HepG2 (cell line): ENCODE data around the gene ZNF507. TPM values are rescaled to one million over a fixed set of nuclear protein-coding genes. Genes with fewer than 3 reads are reported as not detected.

ENCODE experiments used
- ATAC-seq: fragments of 200-7000 bp; cut with Tn5 transposase; 3 replicates; pipeline ENCODE4 v1.9.1; 2020; ENCODE audit warnings: mild to moderate bottlenecking, moderate library complexity
- BruUV-seq: library from RNA; stranded (reverse); fragments of 400-500 nt; replicated peaks from 2 replicates; lab custom pipeline; 2021; lab: Mats Ljungman, UMichigan
- CTCF ChIA-PET: fragments of 300-600 bp; formaldehyde crosslinking; extraction: SDS; loops from one replicate; lab custom pipeline; 2021; ENCODE audit warnings: low total read pairs, inconsistent platforms, low intra/inter-chr PET ratio; lab: Yijun Ruan, JAX
- POLR2A ChIA-PET: fragments of 350-600 bp; sonication (Branson Sonifier 250); formaldehyde crosslinking; loops from one replicate; lab custom pipeline; 2020; ENCODE audit warnings: antibody characterized with exemption, inconsistent platforms; lab: Yijun Ruan, JAX
- DNase-seq: peaks from one replicate; pipeline ENCODE4 v3.0.0-alpha.2; 2015; ENCODE audit warnings: low spot score
- FAIRE-seq: peaks from 3 replicates; lab custom pipeline; 2011; peaks lifted over from hg19 to GRCh38; lab: Jason Lieb, UNC
- H2AFZ ChIP-seq: one replicate; pipeline ENCODE4 v1.6.1; 2011; ENCODE audit warnings: low read length, inconsistent platforms
- H3K27ac ChIP-seq: fragments of 300-600 bp; 3 replicates; pipeline ENCODE4 v1.8.0; 2011; ENCODE audit warnings: mixed run types, mild to moderate bottlenecking, mixed read lengths, low read length, inconsistent platforms; ENCODE audit not compliant: insufficient read depth; ENCODE audit errors: extremely low read length
- H3K27me3 ChIP-seq, 2 experiments: fragments of 200-600 bp in 1 of 2; 2 replicates in 1 of 2; 3 replicates in 1 of 2; pipeline versions ENCODE4 v1.6.0 to v1.8.0; 2011; ENCODE audit warnings: low read length in 2 of 2, mild to moderate bottlenecking in 2 of 2, moderate library complexity in 2 of 2, inconsistent platforms in 1 of 2; ENCODE audit not compliant: insufficient read depth in 2 of 2, control insufficient read depth in 1 of 2
- H3K36me3 ChIP-seq, 2 experiments: fragments of 200-600 bp in 1 of 2; replicated peaks in 1 of 2; 2 replicates in 1 of 2; 3 replicates in 1 of 2; pipeline versions ENCODE4 v1.5.1 to v1.8.0; 2011; ENCODE audit warnings: low read length in 2 of 2, inconsistent platforms in 1 of 2; ENCODE audit not compliant: insufficient read depth in 2 of 2, control insufficient read depth in 1 of 2
- H3K4me1 ChIP-seq: 2 replicates; pipeline ENCODE4 v1.5.1; 2012; ENCODE audit warnings: low read length, inconsistent platforms; ENCODE audit not compliant: insufficient read depth
- H3K4me2 ChIP-seq: 2 replicates; pipeline ENCODE4 v1.6.0; 2011; ENCODE audit warnings: low read depth, low read length, inconsistent platforms
- H3K4me3 ChIP-seq, 3 experiments: fragments of 200-600 bp in 1 of 3; sonication (generic), shearing (Covaris generic) in 1 of 3; replicated peaks in 1 of 3; 2 replicates each; pipeline ENCODE4 v1.5.1; 2011 to 2016; ENCODE audit warnings: low read length in 3 of 3, inconsistent platforms in 2 of 3, low read depth in 2 of 3, mild to moderate bottlenecking in 2 of 3, control low read depth in 1 of 3, mixed read lengths in 1 of 3; ENCODE audit not compliant: insufficient read depth in 1 of 3
- H3K79me2 ChIP-seq: one replicate; pipeline ENCODE4 v1.6.1; 2011; ENCODE audit warnings: low read length, inconsistent platforms; ENCODE audit not compliant: insufficient read depth
- H3K9ac ChIP-seq: 2 replicates; pipeline ENCODE4 v1.6.0; 2011; ENCODE audit warnings: mild to moderate bottlenecking, low read depth, low read length, inconsistent platforms; ENCODE audit not compliant: insufficient read depth
- H3K9me3 ChIP-seq: 2 replicates; pipeline ENCODE4 v1.5.1; 2012; ENCODE audit warnings: mild to moderate bottlenecking, low read length
- H4K20me1 ChIP-seq: 2 replicates; pipeline ENCODE4 v1.6.0; 2011; ENCODE audit warnings: inconsistent platforms, mild to moderate bottlenecking, low read length, moderate library complexity; ENCODE audit not compliant: insufficient read depth
- CBX2 ChIP-seq, 2 experiments: fragments of 200-600 bp in 1 of 2; sonication (generic); formaldehyde crosslinking in 1 of 2; IDR thresholded peaks; 2 replicates each; pipeline versions ENCODE4 v1.7.0 to v1.8.1; 2018 to 2022; ENCODE audit warnings: low read depth in 2 of 2, low read length in 1 of 2, mild to moderate bottlenecking in 1 of 2, missing genetic modification reagents in 1 of 2
- HIVEP1 ChIP-seq: sonication (generic); formaldehyde crosslinking; IDR thresholded peaks from 2 replicates; pipeline ENCODE4 v1.4.0; 2020; ENCODE audit warnings: mild to moderate bottlenecking, missing genetic modification reagents
- KDM5B ChIP-seq: sonication (generic); formaldehyde crosslinking; IDR thresholded peaks from 2 replicates; pipeline ENCODE4 v1.4.0; 2020; ENCODE audit warnings: missing genetic modification reagents, mild to moderate bottlenecking, borderline replicate concordance
- THAP11 ChIP-seq: IDR thresholded peaks from 2 replicates; pipeline ENCODE4 v1.6.1; 2016; ENCODE audit warnings: missing biosample characterization, missing genetic modification reagents
- ZMYM3 ChIP-seq: sonication (generic); formaldehyde crosslinking; IDR thresholded peaks from 2 replicates; pipeline ENCODE4 v1.5.1; 2020; ENCODE audit warnings: mild to moderate bottlenecking, missing genetic modification reagents
- WGBS: methylation state at CpG from one replicate; pipeline ENCODE4 v1.1.6; 2017; ENCODE audit warnings: low lambda C conversion rate; 5-methylcytosine and 5-hydroxymethylcytosine counted together
- in situ Hi-C: cut with HindIII; loops from 2 replicates; pipeline ENCODE4 v1.10.0; 2017; ENCODE audit warnings: low pct_unique_long_range_greater_than_20kb; ENCODE audit not compliant: extremely low pct_ligation_motif_present
- intact Hi-C: fragments of 100-400 bp; cut with micrococcal nuclease; formaldehyde crosslinking; loops from one replicate; pipeline ENCODE4 v1.10.0; 2022; ENCODE audit not compliant: unreplicated experiment
- polyA plus RNA-seq, 8 experiments: library from polyadenylated mRNA; depleted of rRNA in 3 of 8; stranded (reverse) in 7 of 8; unstranded in 1 of 8; fragments of >200 nt; fragmentation: Illumina TruSeq in 4 of 8; extraction: Trizol in 4 of 8; gene quantifications; 2 replicates each; pipeline versions ENCODE4 v1.2.1 to v1.2.3, GENCODE V29; 2011 to 2016; ENCODE audit warnings: low read depth in 4 of 8, missing spikeins in 1 of 8, mixed read lengths in 1 of 8; ENCODE audit not compliant: insufficient read depth in 1 of 8
- total RNA-seq, 5 experiments: library from RNA; depleted of rRNA; stranded (reverse); fragments of >200 nt; fragmentation: Illumina TruSeq; extraction: Trizol; gene quantifications; 2 replicates each; pipeline ENCODE4 v1.2.3, GENCODE V29; 2016; ENCODE audit warnings: low read depth in 1 of 5
- TF ChIP-seq, protein P1 (sequence below): sonication (generic); formaldehyde crosslinking; IDR thresholded peaks from 2 replicates; pipeline ENCODE4 v1.5.1; 2020; ENCODE audit warnings: missing genetic modification reagents, mild to moderate bottlenecking, borderline replicate concordance
- TF ChIP-seq, protein P2 (sequence below): sonication (generic); formaldehyde crosslinking; IDR thresholded peaks from 2 replicates; pipeline ENCODE4 v1.5.1; 2020; ENCODE audit warnings: mild to moderate bottlenecking, missing genetic modification reagents, moderate library complexity

ZNF507 gene
- total and polyA plus RNA-seq, 2 of the 13 experiments (the other 11 are each of a cell fraction or from before 2014, with no cell fraction given) = 7.3 to 10.9 TPM

DNA sequence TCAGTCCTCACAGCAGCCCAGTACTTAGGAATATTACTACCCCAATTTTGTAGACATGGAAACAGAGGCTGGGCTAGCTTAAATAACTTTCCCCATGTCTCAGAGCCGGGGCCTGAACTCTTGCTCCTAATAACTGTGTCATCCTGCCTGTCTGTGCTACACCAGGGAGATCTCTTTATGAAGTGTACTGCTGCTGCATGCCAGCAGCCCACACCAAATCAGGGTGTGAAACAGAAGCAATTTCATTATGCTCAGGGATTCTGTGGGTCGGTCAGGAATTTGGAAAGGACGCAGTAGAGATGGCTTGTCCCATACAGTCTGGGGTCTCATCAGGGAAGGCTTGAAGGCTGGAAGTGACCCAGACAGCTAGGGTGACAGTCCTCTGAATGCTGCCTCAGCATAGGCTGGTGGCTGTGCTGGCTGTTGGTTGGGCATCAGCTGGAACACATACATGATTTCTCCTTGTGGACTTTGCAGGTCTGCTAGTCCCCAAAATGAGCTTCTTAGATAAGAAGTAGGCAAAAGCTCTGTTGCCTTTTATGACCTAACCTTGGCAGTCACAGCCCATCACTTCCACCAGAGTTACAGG is 22.6 kb downstream of the ZNF507 start:
- H3K36me3 ChIP-seq = peaks cover 6 to 52% of the 10 kb centered on the region in 2 experiments
- no peak for ATAC-seq
- H3K9me3 ChIP-seq = no peaks in the 10 kb centered on the region; the same call in 1 of the 2 replicates
- no peak overlapping the region for H2AFZ ChIP-seq
- CTCF ChIA-PET = no interaction called here
- WGBS = 97% methylated on average over 3 of the region's 3 CpGs
- peaks cover 78% of the 10 kb centered on the region for H3K79me2 ChIP-seq
- peaks cover 49% of the 10 kb centered on the region for H3K4me1 ChIP-seq
- intact Hi-C loops = no loop called here
- no peak for TF ChIP-seq THAP11 (CRISPR knock-in tag)
- TF ChIP-seq, protein P1, sequence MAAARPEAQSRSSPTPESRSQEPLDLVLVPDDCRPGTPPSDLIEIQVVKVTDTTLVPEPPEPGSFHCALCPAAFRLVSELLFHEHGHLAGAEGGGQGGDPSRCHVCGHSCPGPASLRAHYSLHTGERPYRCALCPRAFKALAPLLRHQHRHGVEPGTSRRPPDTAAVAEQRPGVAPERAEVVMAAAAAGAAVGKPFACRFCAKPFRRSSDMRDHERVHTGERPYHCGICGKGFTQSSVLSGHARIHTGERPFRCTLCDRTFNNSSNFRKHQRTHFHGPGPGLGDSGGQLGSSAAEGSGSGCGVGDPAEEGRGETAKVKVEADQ = no peak
- TF ChIP-seq ZMYM3 = no peak
- TF ChIP-seq HIVEP1 (CRISPR knock-in tag) = no peak
- no peak for TF ChIP-seq KDM5B (CRISPR knock-in tag)
- TF ChIP-seq, protein P2, sequence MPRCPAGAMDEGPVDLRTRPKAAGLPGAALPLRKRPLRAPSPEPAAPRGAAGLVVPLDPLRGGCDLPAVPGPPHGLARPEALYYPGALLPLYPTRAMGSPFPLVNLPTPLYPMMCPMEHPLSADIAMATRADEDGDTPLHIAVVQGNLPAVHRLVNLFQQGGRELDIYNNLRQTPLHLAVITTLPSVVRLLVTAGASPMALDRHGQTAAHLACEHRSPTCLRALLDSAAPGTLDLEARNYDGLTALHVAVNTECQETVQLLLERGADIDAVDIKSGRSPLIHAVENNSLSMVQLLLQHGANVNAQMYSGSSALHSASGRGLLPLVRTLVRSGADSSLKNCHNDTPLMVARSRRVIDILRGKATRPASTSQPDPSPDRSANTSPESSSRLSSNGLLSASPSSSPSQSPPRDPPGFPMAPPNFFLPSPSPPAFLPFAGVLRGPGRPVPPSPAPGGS (CRISPR knock-in tag) = no peak
- TF ChIP-seq CBX2 (IDR thresholded peaks at IDR 0.05; ENCODE audit: low read depth, low read length) = no peak
- TF ChIP-seq CBX2 (CRISPR knock-in tag; IDR thresholded peaks at IDR 0.05; ENCODE audit: low read depth) = no peak
- TF ChIP-seq, all 625 proteins: peak for 0
- Histone ChIP-seq H3K4me2 (no peak overlapping the region), H3K27ac (no peak overlapping the region), H4K20me1 (no peaks in the 10 kb centered on the region; the same call in 1 of the 2 replicates), H3K4me3 (no peak overlapping the region), H3K27me3 (no peaks in the 10 kb centered on the region), H3K9ac (no peak overlapping the region)
- POLR2A ChIA-PET = no interaction called here
- FAIRE-seq (no peak), DNase-seq (no peak)
- BruUV-seq = no TSS peak
- in situ Hi-C loops = no loop called here
